CD4-positive, alpha-beta T cell treated with Interleukin-2 at 100 ng/mL for 4 hours (primary cell): ENCODE measurements around the gene FBXW4.
"Not testable (repeated sequence)": the region's sequence is repeated elsewhere in the genome, so short reads cannot be mapped to it uniquely, and the experiment has no call there.

ENCODE experiments used
- DNase-seq: peaks from one replicate; pipeline ENCODE4 v3.0.0-alpha.2; 2020; ENCODE audit warnings: low spot score

The FBXW4 gene

GRCh38 chr10:101655570-101655969 lies 39.4 kb downstream of the FBXW4 start:
- DNase-seq, result no peak

GRCh38 chr10:101653536-101653935 lies 41.4 kb downstream of the FBXW4 start:
- DNase-seq, result no peak

DNA sequence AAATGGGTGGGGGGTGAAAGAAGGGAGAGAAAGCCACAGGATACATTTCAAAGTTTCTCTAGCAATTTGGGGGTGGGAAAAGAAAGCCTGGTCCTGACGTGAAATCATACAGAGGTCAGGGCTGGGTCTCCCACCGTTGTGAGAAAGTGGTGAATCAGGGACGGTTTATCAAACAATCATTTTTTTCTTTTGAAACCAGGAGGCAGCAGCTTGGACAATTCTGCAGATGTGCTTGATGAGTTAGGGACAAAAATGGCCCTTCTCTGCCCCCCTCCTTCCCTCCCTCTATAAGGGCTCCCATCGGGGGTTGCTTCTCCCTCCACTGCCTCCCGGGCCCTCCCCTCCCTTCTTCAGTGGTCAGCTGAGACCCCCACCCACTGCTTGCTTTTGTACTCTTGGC lies 43.6 kb downstream of the FBXW4 start:
- no peak for DNase-seq

DNA sequence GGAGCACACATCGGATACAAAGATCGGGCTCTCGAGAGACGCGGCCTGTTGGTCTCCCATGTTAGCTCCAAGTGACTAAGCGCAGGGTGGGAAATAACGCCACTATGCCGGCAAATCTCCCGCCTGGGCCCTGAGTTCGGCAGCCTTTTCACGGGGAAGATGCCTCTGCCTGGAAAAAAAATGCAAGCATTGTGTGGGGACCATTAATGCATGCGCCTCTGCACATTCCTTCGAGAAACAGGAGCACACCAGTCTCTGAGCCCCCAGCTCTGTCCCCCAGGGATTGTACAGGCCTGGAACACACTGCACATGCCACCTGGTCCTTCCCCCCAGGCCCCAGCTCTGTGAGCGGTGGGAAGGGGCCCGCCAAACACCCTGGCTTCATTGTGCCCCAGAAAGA lies 44.1 kb downstream of the FBXW4 start:
- DNase-seq, result no peak

GRCh38 chr10:101649525-101650085 lies 45.4 kb downstream of the FBXW4 start:
- no peak for DNase-seq

DNA sequence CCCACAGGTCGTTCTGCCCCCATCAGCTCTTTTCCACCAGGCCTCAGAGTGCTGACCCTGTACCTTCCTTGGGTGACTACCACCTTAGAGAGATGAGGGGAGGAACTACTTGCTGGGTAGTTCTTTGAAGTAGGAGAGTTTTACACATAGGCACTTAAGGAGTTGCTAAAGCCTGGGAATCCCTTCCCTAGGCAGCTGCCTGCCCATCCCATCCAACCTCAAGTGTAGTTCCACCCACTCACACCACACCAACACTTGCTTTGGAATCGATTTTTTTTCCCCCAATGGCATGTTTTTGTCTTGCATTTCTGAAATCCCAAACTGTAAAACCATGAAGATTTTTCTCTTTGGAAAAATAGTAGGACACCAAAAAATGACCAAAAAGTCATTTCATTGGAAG lies 47.7 kb downstream of the FBXW4 start:
- no peak for DNase-seq

DNA sequence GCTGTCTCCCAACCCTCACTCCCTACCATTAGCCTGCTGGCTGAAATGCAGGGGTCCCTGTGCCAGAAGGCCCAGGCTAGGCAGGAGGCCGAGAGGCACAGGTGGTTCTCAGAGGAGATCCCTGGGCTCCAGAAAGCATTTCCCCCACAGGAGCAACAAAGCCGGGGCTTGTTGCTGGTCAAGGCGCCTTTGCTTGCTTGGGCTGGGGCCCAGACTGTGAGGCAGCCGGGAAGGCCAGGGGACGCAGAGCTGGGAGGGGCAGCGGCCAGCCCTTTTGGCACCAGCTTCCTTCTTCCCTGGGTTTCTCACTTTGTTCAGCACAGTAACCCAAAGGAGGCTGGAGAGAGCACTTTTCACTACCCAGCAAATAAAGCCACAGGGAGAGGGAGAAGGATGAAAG lies 48.6 kb downstream of the FBXW4 start:
- no peak for DNase-seq

DNA sequence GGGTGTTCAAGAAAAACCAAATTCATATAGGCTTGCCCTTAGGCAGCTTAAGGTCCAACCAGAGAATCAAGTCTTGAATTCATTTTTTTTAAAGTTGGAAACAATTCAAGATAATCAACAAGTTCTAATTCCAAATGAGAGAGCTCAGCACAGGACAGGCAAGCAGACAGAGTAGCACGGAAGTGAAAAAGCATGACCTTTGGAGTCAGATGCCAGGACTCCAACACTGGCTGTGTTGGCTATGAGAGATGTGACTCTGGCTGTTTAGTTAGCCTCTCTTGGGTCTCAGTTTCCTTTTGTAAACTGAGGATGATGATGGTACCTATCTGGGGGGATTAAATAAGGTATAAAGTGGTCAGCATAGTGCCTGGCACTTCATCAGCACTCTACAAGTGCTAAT lies 49.3 kb downstream of the FBXW4 start:
- no peak for DNase-seq

DNA sequence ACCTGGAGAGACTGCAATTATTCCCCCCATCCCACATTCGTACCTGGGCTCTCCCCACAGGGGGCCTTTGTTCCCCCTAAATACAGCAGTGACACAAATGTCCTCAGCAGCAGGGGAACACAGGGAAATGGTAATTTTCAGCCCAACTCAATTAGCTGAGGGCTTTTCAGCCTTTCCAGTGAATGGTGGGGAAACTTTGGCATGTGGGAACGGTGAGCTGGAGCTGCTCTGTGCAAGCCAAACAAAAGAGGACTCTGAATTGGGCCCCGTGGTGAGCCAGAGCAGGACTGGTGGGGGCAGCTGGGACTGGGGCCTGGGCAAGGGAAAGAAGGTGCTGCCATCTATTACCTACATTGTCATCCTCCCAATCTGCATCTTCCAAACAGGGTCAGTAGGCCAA lies 51.0 kb downstream of the FBXW4 start:
- DNase-seq, result no peak

- no peak for DNase-seq
Observed at GRCh38 chr10:101643546-101643945, 51.4 kb downstream of the FBXW4 start.

GRCh38 chr10:101639141-101639900 lies 55.6 kb downstream of the FBXW4 start:
- no peak for DNase-seq

DNA sequence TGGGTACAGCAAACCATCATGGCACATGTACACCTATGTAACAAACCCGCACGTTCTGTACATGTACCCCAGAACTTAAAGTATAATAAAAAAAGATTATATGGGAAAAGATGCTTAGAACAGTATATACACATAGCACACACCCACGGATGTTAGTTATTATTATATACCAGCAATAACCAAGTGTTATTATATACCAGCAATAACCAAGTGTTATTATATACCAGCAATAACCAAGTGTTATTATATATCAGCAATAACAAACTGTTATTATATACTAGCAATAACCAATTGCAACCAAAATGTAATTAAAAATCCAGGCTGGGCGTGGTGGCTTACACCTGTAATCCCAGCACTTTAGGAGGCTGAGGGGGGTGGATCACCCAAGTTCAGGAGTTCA lies 61.5 kb downstream of the FBXW4 start:
- DNase-seq, result not testable (repeated sequence)

DNA sequence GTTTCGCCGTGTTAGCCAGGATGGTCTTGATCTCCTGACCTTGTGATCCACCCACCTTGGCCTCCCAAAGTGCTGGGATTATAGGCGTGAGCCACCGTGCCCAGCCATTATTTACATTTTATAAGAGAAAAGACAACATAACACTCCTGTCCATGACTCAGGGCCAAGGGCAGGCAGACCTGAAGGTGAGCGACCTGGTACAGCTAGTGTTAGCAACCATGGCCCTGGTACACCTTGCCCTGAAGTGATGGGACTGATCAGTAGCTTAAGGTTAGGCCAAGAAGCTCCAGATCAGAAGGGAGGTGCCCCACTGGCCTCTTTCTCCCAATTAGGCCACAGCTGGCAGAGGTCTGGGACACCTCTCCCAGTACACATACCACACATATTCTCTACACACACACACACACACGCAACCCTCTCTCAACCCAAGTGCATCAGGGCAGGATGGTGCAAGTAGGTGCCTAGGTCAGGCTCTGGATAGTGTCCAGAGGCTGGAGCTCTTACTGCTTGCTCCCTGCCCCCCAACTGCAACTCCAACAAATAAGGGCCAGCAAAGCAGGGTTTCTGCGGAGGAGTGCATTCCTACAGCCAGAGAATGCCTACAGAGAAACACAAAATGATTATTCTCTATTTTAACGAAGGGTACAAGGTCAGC lies 63.0 kb downstream of the FBXW4 start:
- no peak for DNase-seq

GRCh38 chr10:101630633-101630920 lies 64.4 kb downstream of the FBXW4 start:
- no peak for DNase-seq

DNA sequence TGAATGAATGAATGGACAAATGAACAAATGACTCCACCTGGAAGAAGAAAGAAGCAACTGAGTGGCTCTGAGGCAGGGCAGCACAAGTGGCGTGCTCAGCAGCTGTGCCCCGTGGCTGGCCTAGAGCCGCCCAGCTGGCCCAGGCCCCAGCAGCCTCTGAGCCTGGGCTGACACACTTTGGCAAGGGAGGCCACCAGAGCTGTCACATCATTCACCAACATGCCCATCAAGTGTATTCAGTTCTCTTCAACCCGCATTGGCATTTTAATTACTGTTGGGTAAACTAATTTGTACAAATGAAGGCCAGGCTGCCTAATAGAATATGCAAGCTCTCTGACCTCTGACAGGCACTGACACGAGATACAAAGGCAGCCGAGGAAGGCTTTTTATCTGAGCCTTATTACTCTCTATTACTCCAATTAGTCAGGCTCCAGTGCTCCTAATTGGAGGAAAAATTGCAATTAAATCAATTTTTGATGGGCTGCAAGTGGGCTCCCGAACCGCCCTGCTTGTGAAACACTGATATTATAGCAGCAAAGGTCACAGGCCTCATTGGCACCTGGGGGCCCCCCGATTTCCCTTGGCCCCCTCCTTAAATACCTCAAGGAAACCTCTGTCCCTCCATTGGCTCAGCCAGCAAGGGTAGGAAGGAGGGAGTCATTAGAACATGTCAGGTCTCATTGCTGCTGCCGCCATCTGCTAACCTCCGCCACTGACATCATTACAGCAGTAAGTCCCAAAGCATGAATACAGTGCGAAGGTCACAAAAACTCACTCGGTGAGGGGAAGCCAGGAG lies 64.9 kb downstream of the FBXW4 start:
- no peak for DNase-seq

DNA sequence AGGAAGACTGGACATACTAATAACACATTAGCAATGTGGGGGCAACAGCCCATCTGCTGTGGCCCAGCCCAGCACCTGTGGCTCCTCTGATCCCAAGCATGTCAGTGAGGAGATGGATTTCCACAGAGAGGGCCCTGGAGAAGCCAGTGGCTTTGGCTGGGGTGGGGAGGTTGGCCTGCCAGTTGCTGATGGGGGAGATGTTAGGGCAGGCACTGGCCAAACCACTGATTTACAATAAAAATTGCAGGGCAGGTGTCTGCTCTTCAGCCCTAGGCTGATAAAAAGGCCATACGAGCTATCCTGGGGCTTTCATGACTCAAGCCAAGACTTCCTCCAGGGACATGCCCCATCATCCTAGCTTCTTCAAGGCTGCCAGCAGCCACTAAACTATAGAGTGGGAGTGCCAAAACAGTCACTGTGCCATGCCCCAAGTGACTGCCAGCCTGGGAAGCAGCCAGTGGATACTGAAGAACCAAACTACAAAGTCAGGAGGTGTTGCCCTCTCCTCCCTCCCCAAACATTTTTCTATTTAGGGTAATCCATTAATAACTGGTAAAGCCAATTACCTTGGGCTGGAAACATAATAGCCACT lies 69.1 kb downstream of the FBXW4 start:
- DNase-seq, result no peak

DNA sequence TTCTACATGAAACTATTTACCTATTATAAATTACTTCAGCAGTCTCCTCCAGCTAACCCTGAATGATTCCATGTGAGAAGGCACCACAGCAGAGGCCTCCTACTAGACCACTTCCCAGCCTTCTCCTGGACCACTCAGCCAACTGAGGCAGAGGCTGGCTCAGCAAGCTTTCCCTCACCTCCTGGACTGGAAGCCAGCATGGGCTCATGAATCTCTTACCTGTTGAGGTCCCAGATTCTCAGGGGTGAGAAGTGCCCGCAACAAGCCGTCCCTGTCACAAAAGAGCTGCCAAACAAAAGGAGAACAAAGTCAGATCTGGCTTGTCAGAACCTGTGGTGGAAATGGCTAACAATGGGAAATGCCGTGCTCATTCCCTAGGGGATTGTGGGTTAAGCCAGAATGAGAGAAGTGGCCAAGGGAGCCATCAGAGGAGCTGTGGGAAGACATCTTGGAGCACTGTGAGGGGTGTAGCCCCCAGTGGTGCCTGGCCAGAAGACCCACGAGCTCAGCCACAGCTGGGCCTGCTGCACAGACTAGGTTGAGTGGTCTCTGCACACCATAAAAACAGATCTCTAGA lies 70.4 kb downstream of the FBXW4 start:
- DNase-seq, result no peak

- no peak for DNase-seq
Observed at GRCh38 chr10:101623528-101623927, 71.4 kb downstream of the FBXW4 start.

- DNase-seq, result no peak
Observed at GRCh38 chr10:101619983-101620382, 75.0 kb downstream of the FBXW4 start.

DNA sequence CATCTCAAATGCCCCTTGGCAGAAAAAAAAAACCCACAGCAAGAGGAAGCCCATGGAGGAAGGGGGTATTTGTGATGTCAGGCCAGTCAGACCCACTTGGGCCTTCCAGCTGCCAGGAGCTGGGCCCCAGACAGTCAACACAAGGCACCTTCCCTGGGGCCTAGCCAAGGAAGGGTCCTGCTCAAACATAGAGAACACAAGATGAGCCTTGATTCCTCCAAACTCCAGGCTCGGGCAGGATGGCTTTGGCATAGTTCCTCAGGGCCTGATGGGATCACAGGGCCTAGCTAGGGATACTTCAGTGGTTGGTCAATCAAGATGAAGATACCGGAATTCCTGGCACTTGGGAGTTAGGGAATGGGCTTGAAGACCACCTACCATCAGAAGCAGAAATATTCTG lies 76.1 kb downstream of the FBXW4 start:
- DNase-seq, result no peak

GRCh38 chr10:101617824-101618568 lies 77.0 kb downstream of the FBXW4 start:
- DNase-seq, result no peak
